Activated B cell treated with CpG ODN at 0.5 μM for 24 hours (primary cell): ENCODE data around the gene METTL21C. TPM values are rescaled to one million over a fixed set of nuclear protein-coding genes. Genes with fewer than 3 reads are reported as not detected.

ENCODE experiments used
- ATAC-seq: fragments of 200-7000 bp; cut with Tn5 transposase; one replicate; pipeline ENCODE4 v1.10.0; 2021; ENCODE audit warnings: low read depth, mild to moderate bottlenecking, moderate library complexity
- CTCF ChIA-PET: fragments of 350-600 bp; sonication (Branson Sonifier 250); formaldehyde crosslinking; loops from one replicate; lab custom pipeline; 2021; ENCODE audit warnings: antibody characterized with exemption; lab: Charles Lee
- POLR2A ChIA-PET: fragments of 350-600 bp; sonication (Branson Sonifier 250); formaldehyde crosslinking; loops from one replicate; lab custom pipeline; 2021; ENCODE audit warnings: antibody characterized with exemption; lab: Charles Lee
- DNase-seq: peaks from one replicate; pipeline ENCODE4 v3.0.0; 2022
- H3K27ac Mint-ChIP-seq: one replicate; pipeline ENCODE4 v1.8.0; 2020; ENCODE audit warnings: mixed read lengths
- H3K27me3 Mint-ChIP-seq: one replicate; pipeline ENCODE4 v1.8.0; 2021; ENCODE audit warnings: mixed read lengths
- H3K36me3 Mint-ChIP-seq: one replicate; pipeline ENCODE4 v1.8.0; 2021; ENCODE audit warnings: low read depth, mixed read lengths
- H3K4me1 Mint-ChIP-seq: one replicate; pipeline ENCODE4 v1.8.0; 2021; ENCODE audit warnings: mixed read lengths
- H3K4me3 Mint-ChIP-seq: one replicate; pipeline ENCODE4 v1.8.0; 2020; ENCODE audit warnings: mild to moderate bottlenecking, mixed read lengths
- H3K9me3 Mint-ChIP-seq: one replicate; pipeline ENCODE4 v1.8.0; 2020; ENCODE audit warnings: mixed read lengths
- CTCF ChIP-seq: fragments of 200-600 bp; IDR thresholded peaks from one replicate; pipeline ENCODE4 v1.8.0; 2022; ENCODE audit warnings: antibody characterized with exemption, mild to moderate bottlenecking
- intact Hi-C: fragments of 100-400 bp; cut with micrococcal nuclease; formaldehyde crosslinking; loops from one replicate; pipeline ENCODE4 v1.15.1; 2024
- total RNA-seq: library from RNA; stranded (reverse); gene quantifications from 2 replicates; pipeline ENCODE4 v1.2.3, GENCODE V29; 2022

METTL21C gene
- total RNA-seq, 1 donor from 2014 or later, result not detected

- no peak for TF ChIP-seq CTCF
- H3K36me3 Mint-ChIP-seq, result no peaks in the 10 kb centered on the region
- intact Hi-C loops, result no loop called here
- DNase-seq, result no peak
- H3K27ac Mint-ChIP-seq, result no peak overlapping the region
- H3K4me1 Mint-ChIP-seq, result no peaks in the 10 kb centered on the region
- no peak for ATAC-seq
- ChIA-PET CTCF (no interaction called here), POLR2A (no interaction called here)
- peaks cover 5% of the 10 kb centered on the region for H3K9me3 Mint-ChIP-seq
- peaks cover 3% of the 10 kb centered on the region for H3K27me3 Mint-ChIP-seq
- no peak overlapping the region for H3K4me3 Mint-ChIP-seq
These were observed 8.8 kb upstream of the METTL21C start for GRCh38 chr13:102703726-102704035.

GRCh38 chr13:102702965-102703725, 8.3 kb upstream of the METTL21C start:
- no peak for TF ChIP-seq CTCF
- Mint-ChIP-seq H3K27ac (no peak overlapping the region), H3K9me3 (peaks cover 8% of the 10 kb centered on the region), H3K27me3 (peaks cover 7% of the 10 kb centered on the region), H3K4me1 (no peaks in the 10 kb centered on the region), H3K36me3 (no peaks in the 10 kb centered on the region), H3K4me3 (no peak overlapping the region)
- ChIA-PET POLR2A (interaction anchor here (0.7 kb wide), 1 partner anchor 122 kb away, joined by 3 read pairs; no protein-coding TSS in a partner anchor), CTCF (no interaction called here)
- intact Hi-C loops, result no loop called here
- ATAC-seq (no peak), DNase-seq (no peak)

GRCh38 chr13:102701331-102701730, 6.5 kb upstream of the METTL21C start:
- Mint-ChIP-seq H3K27me3 (peaks cover 14% of the 10 kb centered on the region), H3K4me1 (no peaks in the 10 kb centered on the region), H3K4me3 (no peak overlapping the region), H3K27ac (no peak overlapping the region), H3K9me3 (peaks cover 8% of the 10 kb centered on the region), H3K36me3 (no peaks in the 10 kb centered on the region)
- intact Hi-C loops, result no loop called here
- no peak for TF ChIP-seq CTCF
- DNase-seq (no peak), ATAC-seq (no peak)
- ChIA-PET POLR2A (interaction anchor here (0.6 kb wide), 1 partner anchor 149 kb away, joined by 3 read pairs; no protein-coding TSS in a partner anchor), CTCF (no interaction called here)

GRCh38 chr13:102700088-102701031, 5.5 kb upstream of the METTL21C start:
- no peak overlapping the region for H3K27ac Mint-ChIP-seq
- no peaks in the 10 kb centered on the region for H3K4me1 Mint-ChIP-seq
- H3K4me3 Mint-ChIP-seq, result no peak overlapping the region
- no peaks in the 10 kb centered on the region for H3K36me3 Mint-ChIP-seq
- POLR2A ChIA-PET, result no interaction called here
- DNase-seq, result no peak
- intact Hi-C loops, result no loop called here
- CTCF ChIA-PET, result no interaction called here
- no peak for ATAC-seq
- no peak for TF ChIP-seq CTCF
- H3K9me3 Mint-ChIP-seq, result peaks cover 8% of the 10 kb centered on the region
- H3K27me3 Mint-ChIP-seq, result peaks cover 17% of the 10 kb centered on the region

- Mint-ChIP-seq H3K27me3 (peaks cover 23% of the 10 kb centered on the region), H3K4me3 (no peak overlapping the region), H3K9me3 (peaks cover 8% of the 10 kb centered on the region), H3K27ac (no peak overlapping the region), H3K36me3 (no peaks in the 10 kb centered on the region), H3K4me1 (no peaks in the 10 kb centered on the region)
- POLR2A ChIA-PET, result no interaction called here
- DNase-seq (no peak), ATAC-seq (no peak)
- intact Hi-C loops, result no loop called here
- CTCF ChIA-PET, result no interaction called here
- TF ChIP-seq CTCF, result no peak
These were observed 4.7 kb upstream of the METTL21C start for GRCh38 chr13:102699504-102699903.
